ENCODE data around the gene PPL. TPM values are rescaled to one million over a fixed set of nuclear protein-coding genes. Genes with fewer than 3 reads are reported as not detected.

The PPL gene
- total RNA-seq, 4 donors from 2014 or later, result 304 to 377 (median 350) TPM

- no peaks in the 10 kb centered on the region for H3K9me3 ChIP-seq
- H3K27me3 ChIP-seq, result no peaks in the 10 kb centered on the region
- 91% methylated on average over 3 of the region's 3 CpGs for WGBS
- TF ChIP-seq EP300 (IDR thresholded peaks at IDR 0.05) (no peak), POLR2A (IDR thresholded peaks at IDR 0.05) (no peak), POLR2AphosphoS5 (IDR thresholded peaks at IDR 0.05) (no peak)
- TF ChIP-seq, protein P1, sequence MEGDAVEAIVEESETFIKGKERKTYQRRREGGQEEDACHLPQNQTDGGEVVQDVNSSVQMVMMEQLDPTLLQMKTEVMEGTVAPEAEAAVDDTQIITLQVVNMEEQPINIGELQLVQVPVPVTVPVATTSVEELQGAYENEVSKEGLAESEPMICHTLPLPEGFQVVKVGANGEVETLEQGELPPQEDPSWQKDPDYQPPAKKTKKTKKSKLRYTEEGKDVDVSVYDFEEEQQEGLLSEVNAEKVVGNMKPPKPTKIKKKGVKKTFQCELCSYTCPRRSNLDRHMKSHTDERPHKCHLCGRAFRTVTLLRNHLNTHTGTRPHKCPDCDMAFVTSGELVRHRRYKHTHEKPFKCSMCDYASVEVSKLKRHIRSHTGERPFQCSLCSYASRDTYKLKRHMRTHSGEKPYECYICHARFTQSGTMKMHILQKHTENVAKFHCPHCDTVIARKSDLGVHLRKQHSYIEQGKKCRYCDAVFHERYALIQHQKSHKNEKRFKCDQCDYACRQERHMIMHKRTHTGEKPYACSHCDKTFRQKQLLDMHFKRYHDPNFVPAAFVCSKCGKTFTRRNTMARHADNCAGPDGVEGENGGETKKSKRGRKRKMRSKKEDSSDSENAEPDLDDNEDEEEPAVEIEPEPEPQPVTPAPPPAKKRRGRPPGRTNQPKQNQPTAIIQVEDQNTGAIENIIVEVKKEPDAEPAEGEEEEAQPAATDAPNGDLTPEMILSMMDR (IDR thresholded peaks at IDR 0.05), result no peak
- H3K27ac ChIP-seq, result no peak overlapping the region
- DNase-seq (ENCODE audit: low spot score in 2 of 2), result peak in 1 of 2 donors; percentile 48
- peaks cover 25% of the 10 kb centered on the region for H3K4me1 ChIP-seq
- no peak overlapping the region for H3K4me3 ChIP-seq
- peaks cover 82% of the 10 kb centered on the region for H3K36me3 ChIP-seq
These were observed 63.9 kb downstream of the PPL start for GRCh38 chr16:4873091-4873490.

- WGBS, result 65% methylated on average over 4 of the region's 4 CpGs
- H3K4me1 ChIP-seq, result peaks cover 19% of the 10 kb centered on the region
- peak in 1 of 2 donors; percentile 59 for DNase-seq (ENCODE audit: low spot score in 2 of 2)
- TF ChIP-seq POLR2AphosphoS5 (IDR thresholded peaks at IDR 0.05) (no peak), EP300 (IDR thresholded peaks at IDR 0.05) (no peak), POLR2A (IDR thresholded peaks at IDR 0.05) (no peak)
- TF ChIP-seq, protein P1 (IDR thresholded peaks at IDR 0.05), result no peak
- no peak overlapping the region for H3K4me3 ChIP-seq
- peaks cover 62% of the 10 kb centered on the region for H3K36me3 ChIP-seq
- H3K27me3 ChIP-seq, result no peaks in the 10 kb centered on the region
- H3K27ac ChIP-seq, result no peak overlapping the region
- H3K9me3 ChIP-seq, result no peaks in the 10 kb centered on the region
These were observed 65.9 kb downstream of the PPL start for GRCh38 chr16:4871071-4871470.

GRCh38 chr16:4870138-4870671 is 66.7 kb downstream of the PPL start:
- TF ChIP-seq EP300 (IDR thresholded peaks at IDR 0.05), result no peak
- TF ChIP-seq POLR2A (IDR thresholded peaks at IDR 0.05), result no peak
- no peak for TF ChIP-seq POLR2AphosphoS5 (IDR thresholded peaks at IDR 0.05)
- TF ChIP-seq, protein P1 (IDR thresholded peaks at IDR 0.05), result no peak
- 80% methylated on average over 17 of the region's 21 CpGs for WGBS
- peak in 1 of 2 donors; percentile 72 for DNase-seq (ENCODE audit: low spot score in 2 of 2)
- Histone ChIP-seq H3K27ac (no peak overlapping the region), H3K4me3 (no peak overlapping the region), H3K4me1 (peaks cover 19% of the 10 kb centered on the region), H3K27me3 (no peaks in the 10 kb centered on the region), H3K9me3 (no peaks in the 10 kb centered on the region), H3K36me3 (peaks cover 54% of the 10 kb centered on the region)

DNA sequence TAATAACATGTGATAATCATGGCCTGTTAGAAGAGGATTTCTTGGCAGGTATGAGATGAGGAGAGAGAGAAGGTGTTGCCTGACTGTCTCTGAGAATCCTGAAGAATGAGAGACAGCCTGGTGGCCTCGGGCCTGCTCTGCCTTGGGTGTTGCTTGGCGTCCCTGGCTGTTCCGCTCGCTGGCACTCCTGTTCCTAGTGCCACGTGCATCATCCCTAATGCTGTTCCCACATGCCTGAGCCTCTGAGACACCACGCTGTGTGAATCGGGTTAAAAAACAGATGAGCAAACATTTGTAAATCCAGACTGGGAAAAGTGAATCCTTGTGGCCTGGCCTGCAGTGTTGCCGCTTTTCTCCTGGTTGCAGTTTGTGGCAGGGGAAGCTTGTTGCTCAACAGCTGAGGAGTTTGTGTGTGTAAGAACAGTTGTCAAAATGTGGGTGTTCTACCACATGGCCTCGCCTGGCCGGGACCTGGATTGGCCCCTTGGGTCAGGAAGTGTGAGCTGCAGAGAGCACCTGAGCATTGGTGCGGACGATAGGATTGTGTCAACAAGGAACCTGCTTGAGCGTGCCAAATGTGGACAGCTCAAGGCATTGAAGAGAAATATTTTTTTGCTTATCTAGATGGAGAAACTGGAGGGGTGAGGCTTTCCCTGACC is 67.7 kb downstream of the PPL start:
- no peaks in the 10 kb centered on the region for H3K9me3 ChIP-seq
- peak in 1 of 2 donors; percentile 73 for DNase-seq (ENCODE audit: low spot score in 2 of 2)
- peaks cover 46% of the 10 kb centered on the region for H3K36me3 ChIP-seq
- peak overlapping the region; percentile 40 for H3K27ac ChIP-seq
- TF ChIP-seq, protein P1 (IDR thresholded peaks at IDR 0.05), result no peak
- TF ChIP-seq POLR2A (IDR thresholded peaks at IDR 0.05), result no peak
- no peak for TF ChIP-seq EP300 (IDR thresholded peaks at IDR 0.05)
- no peak for TF ChIP-seq POLR2AphosphoS5 (IDR thresholded peaks at IDR 0.05)
- WGBS, result 65% methylated on average over 13 of the region's 13 CpGs
- H3K4me3 ChIP-seq, result no peak overlapping the region
- H3K4me1 ChIP-seq, result peaks cover 19% of the 10 kb centered on the region
- H3K27me3 ChIP-seq, result no peaks in the 10 kb centered on the region

GRCh38 chr16:4868535-4868934 is 68.4 kb downstream of the PPL start:
- H3K36me3 ChIP-seq, result peaks cover 46% of the 10 kb centered on the region
- WGBS, result 90% methylated on average over 7 of the region's 7 CpGs
- H3K27ac ChIP-seq, result no peak overlapping the region
- no peak overlapping the region for H3K4me3 ChIP-seq
- H3K27me3 ChIP-seq, result no peaks in the 10 kb centered on the region
- TF ChIP-seq, protein P1 (IDR thresholded peaks at IDR 0.05), result no peak
- TF ChIP-seq POLR2AphosphoS5 (IDR thresholded peaks at IDR 0.05) (no peak), POLR2A (IDR thresholded peaks at IDR 0.05) (no peak), EP300 (IDR thresholded peaks at IDR 0.05) (no peak)
- DNase-seq (ENCODE audit: low spot score in 2 of 2), result no peak
- H3K9me3 ChIP-seq, result no peaks in the 10 kb centered on the region
- H3K4me1 ChIP-seq, result peaks cover 21% of the 10 kb centered on the region

All from suprapubic skin (tissue), 4 donors.